ENCODE measurements around the gene SALL1. TPM values are rescaled to one million over a fixed set of nuclear protein-coding genes. Genes with fewer than 3 reads are reported as not detected.

The SALL1 gene
- total RNA-seq, 1 experiment from 2014 or later, result not detected

- no peak overlapping the region for H3K9ac ChIP-seq (ENCODE audit: low read length)
- no TSS peak for BruUV-seq (replicated peaks)
- TF ChIP-seq RAD21 (IDR thresholded peaks at IDR 0.05; ENCODE audit: low read depth) (no peak), YY1 (IDR thresholded peaks at IDR 0.05; ENCODE audit: extremely low read depth, insufficient replicate concordance, low read depth, low read length) (no peak), SP1 (IDR thresholded peaks at IDR 0.05; ENCODE audit: low read depth) (no peak), FOSL1 (IDR thresholded peaks at IDR 0.05; ENCODE audit: low read depth) (no peak), CBX3 (IDR thresholded peaks at IDR 0.05; ENCODE audit: low read depth) (no peak), ATF3 (IDR thresholded peaks at IDR 0.05) (no peak), ELF1 (IDR thresholded peaks at IDR 0.05; ENCODE audit: borderline replicate concordance, low read depth) (no peak), EZH2 (IDR thresholded peaks at IDR 0.05) (no peak), REST (IDR thresholded peaks at IDR 0.05; ENCODE audit: low read depth) (no peak), POLR2AphosphoS5 (IDR thresholded peaks at IDR 0.05; ENCODE audit: low read depth, low read length) (no peak), CTCF (IDR thresholded peaks at IDR 0.05 in 2 of 3, conservative IDR thresholded peaks at IDR 0.05 in 1 of 3; ENCODE audit: borderline replicate concordance in 1 of 3, insufficient read depth in 1 of 3, low read depth in 2 of 3, low read length in 2 of 3) (no peak), CEBPB (IDR thresholded peaks at IDR 0.05; ENCODE audit: low read depth) (no peak), SRF (IDR thresholded peaks at IDR 0.05; ENCODE audit: low read depth) (no peak), SIN3A (IDR thresholded peaks at IDR 0.05; ENCODE audit: low read depth) (no peak), EGR1 (IDR thresholded peaks at IDR 0.05; ENCODE audit: low read depth) (no peak), ZFX (IDR thresholded peaks at IDR 0.05) (no peak), ZNF274 (IDR thresholded peaks at IDR 0.05; ENCODE audit: low read depth, low read length) (no peak), TCF7L2 (IDR thresholded peaks at IDR 0.05; ENCODE audit: borderline replicate concordance, extremely low read depth, insufficient read depth, insufficient read length) (no peak), EZH2phosphoT487 (IDR thresholded peaks at IDR 0.05; ENCODE audit: borderline replicate concordance) (no peak)
- RAD21 ChIA-PET (ENCODE audit: low non-redundant PET in 1 of 2, low total read pairs in 2 of 2, uncharacterized antibody in 2 of 2, unreplicated experiment in 2 of 2), result no interaction called here
- H3K9me3 ChIP-seq (ENCODE audit: control insufficient read depth in 1 of 2, insufficient read depth in 1 of 2, low read depth in 1 of 2, low read length in 2 of 2), result no peaks in the 10 kb centered on the region
- H3K27ac ChIP-seq (ENCODE audit: low read depth, low read length), result no peak overlapping the region
- CTCF ChIA-PET, result no interaction called here
- H3K36me3 ChIP-seq (ENCODE audit: control insufficient read depth in 1 of 2, insufficient read depth in 2 of 2, low read length in 2 of 2), result no peaks in the 10 kb centered on the region
- intact Hi-C loops (cut with micrococcal nuclease), result no loop called here
- H3K27me3 ChIP-seq (ENCODE audit: insufficient read depth, low read length), result no peaks in the 10 kb centered on the region
- no peaks in the 10 kb centered on the region for H3K9me2 ChIP-seq (ENCODE audit: insufficient read depth)
- no peak overlapping the region for H2AFZ ChIP-seq (ENCODE audit: low read depth, low read length, poor library complexity, severe bottlenecking)
- ATAC-seq (no peak), DNase-seq (ENCODE audit: low read depth, low spot score) (no peak)
- H3K4me2 ChIP-seq (ENCODE audit: low read length), result no peak overlapping the region
- H3K4me1 ChIP-seq (ENCODE audit: control insufficient read depth in 1 of 2, insufficient read depth in 2 of 2, low read length in 2 of 2), result no peaks in the 10 kb centered on the region
- H3K79me2 ChIP-seq (ENCODE audit: insufficient read depth, low read length), result no peaks in the 10 kb centered on the region
- no peaks in the 10 kb centered on the region for H4K20me1 ChIP-seq (ENCODE audit: insufficient read depth)
- POLR2A ChIA-PET, result no interaction called here
- H3K4me3 ChIP-seq (replicated peaks in 1 of 2; ENCODE audit: low read depth in 1 of 2, low read length in 2 of 2), result no peak overlapping the region
Observed at GRCh38 chr16:51163894-51164566, 13.0 kb upstream of the SALL1 start.
